ENCODE data around the gene LIFR.

The LIFR gene

DNA sequence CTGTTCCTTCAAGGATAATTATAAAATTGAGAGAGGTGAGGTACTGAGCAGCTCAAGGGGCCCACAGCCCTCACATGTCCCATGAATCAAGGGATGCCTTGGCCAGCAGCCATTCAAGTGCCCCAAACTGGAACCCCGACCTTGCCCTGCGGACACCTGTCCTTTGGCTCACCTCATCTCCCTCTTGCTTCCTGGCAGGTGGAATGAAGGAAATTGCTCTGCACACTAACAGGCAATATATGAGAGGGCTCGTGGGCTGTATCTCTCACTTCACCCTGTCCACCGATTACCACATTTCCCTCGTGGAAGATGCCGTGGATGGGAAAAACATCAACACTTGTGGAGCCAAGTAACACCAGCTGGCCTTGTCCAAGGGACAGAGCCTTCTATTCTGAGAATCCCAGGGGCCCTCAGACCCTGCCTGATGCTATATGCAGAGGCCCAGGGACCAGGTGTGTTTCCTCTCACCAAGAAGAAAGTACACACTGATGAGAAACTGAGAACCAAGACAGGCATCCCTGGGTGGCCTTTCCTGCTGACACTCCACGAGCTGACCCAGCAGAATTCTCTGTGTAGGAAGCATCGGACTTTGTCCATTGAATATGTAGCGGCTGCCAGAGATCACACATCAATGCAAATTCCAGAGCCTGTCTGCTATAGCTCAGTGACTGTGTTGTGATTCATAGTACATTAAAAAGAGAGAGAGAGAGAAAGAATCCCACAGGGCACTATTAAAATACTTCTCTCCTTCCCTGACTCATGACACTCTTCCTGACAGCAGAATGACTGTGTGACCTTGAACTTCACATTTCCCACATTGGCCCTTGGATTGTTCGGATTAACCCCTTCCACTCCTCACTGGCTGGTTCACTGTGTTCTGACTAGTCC lies 92.6 kb downstream of the LIFR start:
- TF ChIP-seq, protein P1, sequence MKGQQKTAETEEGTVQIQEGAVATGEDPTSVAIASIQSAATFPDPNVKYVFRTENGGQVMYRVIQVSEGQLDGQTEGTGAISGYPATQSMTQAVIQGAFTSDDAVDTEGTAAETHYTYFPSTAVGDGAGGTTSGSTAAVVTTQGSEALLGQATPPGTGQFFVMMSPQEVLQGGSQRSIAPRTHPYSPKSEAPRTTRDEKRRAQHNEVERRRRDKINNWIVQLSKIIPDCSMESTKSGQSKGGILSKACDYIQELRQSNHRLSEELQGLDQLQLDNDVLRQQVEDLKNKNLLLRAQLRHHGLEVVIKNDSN (IDR thresholded peaks at IDR 0.05), result no peak
- TF ChIP-seq CREB1 (IDR thresholded peaks at IDR 0.05; ENCODE audit: low read depth), result no peak
- TF ChIP-seq CEBPB (IDR thresholded peaks at IDR 0.05), result no peak
- no peak for TF ChIP-seq TAF1 (IDR thresholded peaks at IDR 0.05; ENCODE audit: low read depth)
- no peak for TF ChIP-seq EGR1 (IDR thresholded peaks at IDR 0.05)
- TF ChIP-seq FOXM1 (IDR thresholded peaks at IDR 0.05; ENCODE audit: borderline replicate concordance, low read depth), result no peak
- TF ChIP-seq TCF12 (IDR thresholded peaks at IDR 0.05; ENCODE audit: low read depth), result no peak
- no peak for TF ChIP-seq YY1 (IDR thresholded peaks at IDR 0.05; ENCODE audit: low read depth)
- no peak for TF ChIP-seq NFIC (IDR thresholded peaks at IDR 0.05)
- TF ChIP-seq, protein P2, sequence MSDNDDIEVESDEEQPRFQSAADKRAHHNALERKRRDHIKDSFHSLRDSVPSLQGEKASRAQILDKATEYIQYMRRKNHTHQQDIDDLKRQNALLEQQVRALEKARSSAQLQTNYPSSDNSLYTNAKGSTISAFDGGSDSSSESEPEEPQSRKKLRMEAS (IDR thresholded peaks at IDR 0.05), result no peak
- no peak for TF ChIP-seq TEAD4 (IDR thresholded peaks at IDR 0.05)
- no peak for TF ChIP-seq EP300 (IDR thresholded peaks at IDR 0.05; ENCODE audit: borderline replicate concordance)
- TF ChIP-seq, protein P3, sequence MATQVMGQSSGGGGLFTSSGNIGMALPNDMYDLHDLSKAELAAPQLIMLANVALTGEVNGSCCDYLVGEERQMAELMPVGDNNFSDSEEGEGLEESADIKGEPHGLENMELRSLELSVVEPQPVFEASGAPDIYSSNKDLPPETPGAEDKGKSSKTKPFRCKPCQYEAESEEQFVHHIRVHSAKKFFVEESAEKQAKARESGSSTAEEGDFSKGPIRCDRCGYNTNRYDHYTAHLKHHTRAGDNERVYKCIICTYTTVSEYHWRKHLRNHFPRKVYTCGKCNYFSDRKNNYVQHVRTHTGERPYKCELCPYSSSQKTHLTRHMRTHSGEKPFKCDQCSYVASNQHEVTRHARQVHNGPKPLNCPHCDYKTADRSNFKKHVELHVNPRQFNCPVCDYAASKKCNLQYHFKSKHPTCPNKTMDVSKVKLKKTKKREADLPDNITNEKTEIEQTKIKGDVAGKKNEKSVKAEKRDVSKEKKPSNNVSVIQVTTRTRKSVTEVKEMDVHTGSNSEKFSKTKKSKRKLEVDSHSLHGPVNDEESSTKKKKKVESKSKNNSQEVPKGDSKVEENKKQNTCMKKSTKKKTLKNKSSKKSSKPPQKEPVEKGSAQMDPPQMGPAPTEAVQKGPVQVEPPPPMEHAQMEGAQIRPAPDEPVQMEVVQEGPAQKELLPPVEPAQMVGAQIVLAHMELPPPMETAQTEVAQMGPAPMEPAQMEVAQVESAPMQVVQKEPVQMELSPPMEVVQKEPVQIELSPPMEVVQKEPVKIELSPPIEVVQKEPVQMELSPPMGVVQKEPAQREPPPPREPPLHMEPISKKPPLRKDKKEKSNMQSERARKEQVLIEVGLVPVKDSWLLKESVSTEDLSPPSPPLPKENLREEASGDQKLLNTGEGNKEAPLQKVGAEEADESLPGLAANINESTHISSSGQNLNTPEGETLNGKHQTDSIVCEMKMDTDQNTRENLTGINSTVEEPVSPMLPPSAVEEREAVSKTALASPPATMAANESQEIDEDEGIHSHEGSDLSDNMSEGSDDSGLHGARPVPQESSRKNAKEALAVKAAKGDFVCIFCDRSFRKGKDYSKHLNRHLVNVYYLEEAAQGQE (IDR thresholded peaks at IDR 0.05; ENCODE audit: low read depth), result no peak

DNA sequence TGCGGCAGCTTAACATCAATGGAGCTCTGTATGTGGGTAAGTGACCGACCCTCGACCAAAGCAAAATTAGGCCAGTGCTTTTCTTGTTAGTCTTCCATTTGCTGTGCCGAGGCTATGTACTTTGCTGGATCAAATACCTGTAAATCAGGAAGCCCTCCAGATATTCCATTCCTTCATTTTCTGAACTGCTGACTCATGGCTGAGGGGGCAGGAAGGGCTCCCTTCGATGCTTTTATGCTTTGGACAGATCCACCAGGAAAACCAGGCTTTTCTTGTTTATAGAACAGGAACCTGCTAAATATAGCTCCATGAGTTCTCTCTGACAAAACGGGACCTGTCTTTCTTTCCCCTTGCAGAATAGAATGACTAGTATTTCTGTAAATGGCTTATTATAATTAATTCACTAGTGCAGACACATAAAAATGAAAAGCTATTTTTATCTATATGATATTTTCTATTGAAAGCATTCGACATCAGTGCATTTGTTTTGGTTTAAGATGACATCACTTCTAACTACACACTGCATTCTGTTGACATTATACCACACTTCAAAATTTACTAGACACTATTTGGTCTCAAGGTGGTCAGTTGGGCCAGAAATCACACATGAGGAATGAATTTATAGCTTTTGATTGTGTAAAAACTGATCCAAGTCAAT lies 93.3 kb downstream of the LIFR start:
- TF ChIP-seq TCF12 (IDR thresholded peaks at IDR 0.05; ENCODE audit: low read depth) (no peak), TAF1 (IDR thresholded peaks at IDR 0.05; ENCODE audit: low read depth) (no peak), CREB1 (IDR thresholded peaks at IDR 0.05; ENCODE audit: low read depth) (no peak), EGR1 (IDR thresholded peaks at IDR 0.05) (no peak), RAD21 (IDR thresholded peaks at IDR 0.05; ENCODE audit: low read depth) (no peak), EP300 (IDR thresholded peaks at IDR 0.05; ENCODE audit: borderline replicate concordance) (no peak), ZBTB7A (IDR thresholded peaks at IDR 0.05; ENCODE audit: low read depth) (no peak)
- TF ChIP-seq, protein P2 (IDR thresholded peaks at IDR 0.05), result no peak
- TF ChIP-seq, protein P3 (IDR thresholded peaks at IDR 0.05; ENCODE audit: low read depth), result no peak

DNA sequence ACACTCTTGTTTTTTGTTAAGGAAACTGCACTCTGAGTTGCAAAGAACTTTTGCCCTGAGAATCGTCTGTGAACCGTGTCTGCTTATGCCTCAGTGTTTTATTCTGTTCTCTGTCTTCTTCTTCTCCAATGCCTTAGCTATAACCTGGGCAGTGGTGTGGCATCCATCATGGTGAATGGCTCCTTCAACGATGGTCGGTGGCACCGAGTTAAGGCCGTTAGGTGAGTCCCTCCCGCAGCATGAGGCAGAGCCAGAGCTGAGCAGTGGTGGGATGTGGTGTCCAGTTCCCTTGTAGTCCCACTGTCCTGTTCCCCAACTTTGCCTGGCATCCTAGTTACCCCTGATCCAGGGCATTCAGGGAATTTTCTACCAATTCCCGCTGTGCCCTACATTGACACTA lies 98.3 kb downstream of the LIFR start:
- no peak for TF ChIP-seq TEAD4 (IDR thresholded peaks at IDR 0.05)
- no peak for TF ChIP-seq YY1 (IDR thresholded peaks at IDR 0.05; ENCODE audit: low read depth)
- TF ChIP-seq NFIC (IDR thresholded peaks at IDR 0.05), result no peak
- TF ChIP-seq, protein P3 (IDR thresholded peaks at IDR 0.05; ENCODE audit: low read depth), result no peak
- no peak for TF ChIP-seq TCF12 (IDR thresholded peaks at IDR 0.05; ENCODE audit: low read depth)
- TF ChIP-seq EP300 (IDR thresholded peaks at IDR 0.05; ENCODE audit: borderline replicate concordance), result no peak
- TF ChIP-seq RAD21 (IDR thresholded peaks at IDR 0.05; ENCODE audit: low read depth), result no peak
- TF ChIP-seq FOXM1 (IDR thresholded peaks at IDR 0.05; ENCODE audit: borderline replicate concordance, low read depth), result no peak
- no peak for TF ChIP-seq CREB1 (IDR thresholded peaks at IDR 0.05; ENCODE audit: low read depth)
- TF ChIP-seq EGR1 (IDR thresholded peaks at IDR 0.05), result no peak
- no peak for TF ChIP-seq ZBTB7A (IDR thresholded peaks at IDR 0.05; ENCODE audit: low read depth)
- TF ChIP-seq, protein P2 (IDR thresholded peaks at IDR 0.05), result no peak
